NCI-H2227 (cell line): ENCODE measurements around the gene HHAT.

Experiments used
- DNase-seq: peaks from one replicate; lab custom pipeline; 2025; ENCODE audit not compliant: unreplicated experiment; lab: John Stamatoyannopoulos, UW

HHAT gene

GRCh38 chr1:210328746-210329503 is at the start of gene HHAT:
Gene HHAT (plus strand): TSS chr1:210328902. CDS start chr1:210348976, 20,074 bp downstream.
- DNase-seq, result peak; percentile 90

- DNase-seq, result no peak
Observed at GRCh38 chr1:210280221-210280620, 48.5 kb upstream of the HHAT start.

GRCh38 chr1:210288116-210288515 is 40.6 kb upstream of the HHAT start:
- DNase-seq, result no peak

- no peak for DNase-seq
Observed at GRCh38 chr1:210289248-210289647, 39.5 kb upstream of the HHAT start.

GRCh38 chr1:210291081-210291764 is 37.5 kb upstream of the HHAT start:
- DNase-seq, result peak; percentile 7

GRCh38 chr1:210291786-210292230 is 36.9 kb upstream of the HHAT start:
- DNase-seq, result peak; percentile 66

- DNase-seq, result peak; percentile 68
Observed at GRCh38 chr1:210292231-210292871, 36.4 kb upstream of the HHAT start.

- DNase-seq, result no peak
Observed at GRCh38 chr1:210293171-210293607, 35.5 kb upstream of the HHAT start.

GRCh38 chr1:210294999-210295745 is 33.5 kb upstream of the HHAT start:
- DNase-seq, result peak; percentile 53

GRCh38 chr1:210296682-210297081 is 32.0 kb upstream of the HHAT start:
- DNase-seq, result no peak

- DNase-seq, result no peak
Observed at GRCh38 chr1:210298296-210298695, 30.4 kb upstream of the HHAT start.

- no peak for DNase-seq
Observed at GRCh38 chr1:210298936-210299335, 29.8 kb upstream of the HHAT start.

- DNase-seq, result peak; percentile 3
Observed at GRCh38 chr1:210299501-210299900, 29.2 kb upstream of the HHAT start.

- DNase-seq, result no peak
Observed at GRCh38 chr1:210300923-210301614, 27.6 kb upstream of the HHAT start.

- no peak for DNase-seq
Observed at GRCh38 chr1:210301615-210302000, 27.1 kb upstream of the HHAT start.

GRCh38 chr1:210302501-210302900 is 26.2 kb upstream of the HHAT start:
- no peak for DNase-seq

GRCh38 chr1:210303391-210303790 is 25.3 kb upstream of the HHAT start:
- DNase-seq, result no peak

GRCh38 chr1:210310562-210311153 is 18.0 kb upstream of the HHAT start:
- DNase-seq, result no peak

- DNase-seq, result no peak
Observed at GRCh38 chr1:210311726-210312493, 16.8 kb upstream of the HHAT start.
